Measurements from ENCODE around the gene NPY2R. TPM values are rescaled to one million over a fixed set of nuclear protein-coding genes. Genes with fewer than 3 reads are reported as not detected.

Gene NPY2R
- total RNA-seq, 1 donor from 2014 or later: not detected

DNA sequence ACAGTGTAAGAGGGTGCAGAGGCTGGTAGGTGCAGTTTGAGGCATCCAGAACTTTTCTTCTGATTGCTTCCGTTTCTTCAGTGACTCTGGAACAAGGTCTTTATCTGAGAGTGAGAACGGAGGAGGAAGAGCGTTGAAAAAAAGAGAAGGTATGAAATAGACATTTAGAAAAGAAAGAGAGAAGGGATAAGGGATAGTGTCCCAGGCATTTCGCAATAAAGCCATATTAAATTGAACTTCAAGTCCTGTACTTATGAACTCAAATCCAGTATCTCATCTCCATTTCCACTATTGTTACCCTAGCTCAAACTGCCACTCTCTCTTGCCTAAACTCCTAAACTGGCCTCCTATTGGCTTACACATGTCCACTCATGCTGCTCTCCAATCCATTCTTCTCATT is 36.7 kb downstream of the NPY2R start:
- no peak for DNase-seq (ENCODE audit: low spot score, unreplicated experiment)
- Mint-ChIP-seq H3K36me3 (ENCODE audit: insufficient read depth) (no peaks in the 10 kb centered on the region), H3K27me3 (no peaks in the 10 kb centered on the region), H3K4me1 (ENCODE audit: low read depth) (peaks cover 2% of the 10 kb centered on the region), H3K9me3 (ENCODE audit: low read depth) (peaks cover 5% of the 10 kb centered on the region), H3K4me3 (ENCODE audit: low read depth) (no peak overlapping the region), H3K27ac (no peak overlapping the region)
- TF ChIP-seq CTCF (IDR thresholded peaks at IDR 0.05; ENCODE audit: unreplicated experiment): no peak

DNA sequence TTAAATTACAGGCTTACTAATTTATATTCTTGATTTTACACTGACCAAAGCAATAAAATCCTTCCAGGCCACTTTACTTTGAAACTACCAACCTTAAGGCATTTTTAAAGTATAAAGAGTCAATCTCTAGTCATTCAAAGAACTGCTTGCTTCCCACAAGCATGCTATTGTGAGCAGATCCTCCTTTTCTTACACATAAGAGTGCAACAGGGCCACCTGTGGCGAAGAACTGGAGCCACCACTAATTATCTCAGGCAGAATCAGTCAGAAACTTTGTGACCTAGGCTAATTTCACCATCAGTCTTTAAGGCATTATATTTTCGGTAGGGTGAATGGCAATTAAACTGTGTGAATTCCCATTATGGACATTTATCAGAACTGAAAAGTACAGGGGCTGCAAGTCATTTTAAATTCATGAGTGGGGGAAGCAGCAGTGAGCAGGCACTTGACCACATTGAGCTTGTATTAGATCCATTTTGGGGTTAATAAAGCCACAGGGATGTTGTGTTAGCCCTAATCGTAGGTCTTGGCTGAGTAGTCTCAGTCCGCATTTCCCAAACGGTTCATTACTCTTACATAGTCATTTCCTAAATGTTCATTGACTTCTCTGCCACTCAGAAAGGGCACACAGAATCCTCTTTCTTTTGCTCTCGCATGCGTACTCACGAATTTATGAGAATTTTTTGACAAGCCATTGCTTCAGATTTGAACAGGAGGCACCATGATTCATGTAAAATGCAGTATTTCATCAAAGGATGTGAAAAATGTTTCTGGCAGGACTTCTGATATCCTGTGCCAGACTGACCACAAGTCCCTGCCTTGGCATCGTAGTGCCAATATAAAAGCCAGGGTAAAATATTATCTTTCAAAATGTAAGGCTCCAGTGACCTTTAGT is 39.8 kb downstream of the NPY2R start:
- DNase-seq (ENCODE audit: low spot score, unreplicated experiment): no peak
- H3K27ac Mint-ChIP-seq: no peak overlapping the region
- no peaks in the 10 kb centered on the region for H3K9me3 Mint-ChIP-seq (ENCODE audit: low read depth)
- no peak for TF ChIP-seq CTCF (IDR thresholded peaks at IDR 0.05; ENCODE audit: unreplicated experiment)
- no peak overlapping the region for H3K4me3 Mint-ChIP-seq (ENCODE audit: low read depth)
- H3K4me1 Mint-ChIP-seq (ENCODE audit: low read depth): peaks cover 2% of the 10 kb centered on the region
- peaks cover 2% of the 10 kb centered on the region for H3K27me3 Mint-ChIP-seq
- no peaks in the 10 kb centered on the region for H3K36me3 Mint-ChIP-seq (ENCODE audit: insufficient read depth)

DNA sequence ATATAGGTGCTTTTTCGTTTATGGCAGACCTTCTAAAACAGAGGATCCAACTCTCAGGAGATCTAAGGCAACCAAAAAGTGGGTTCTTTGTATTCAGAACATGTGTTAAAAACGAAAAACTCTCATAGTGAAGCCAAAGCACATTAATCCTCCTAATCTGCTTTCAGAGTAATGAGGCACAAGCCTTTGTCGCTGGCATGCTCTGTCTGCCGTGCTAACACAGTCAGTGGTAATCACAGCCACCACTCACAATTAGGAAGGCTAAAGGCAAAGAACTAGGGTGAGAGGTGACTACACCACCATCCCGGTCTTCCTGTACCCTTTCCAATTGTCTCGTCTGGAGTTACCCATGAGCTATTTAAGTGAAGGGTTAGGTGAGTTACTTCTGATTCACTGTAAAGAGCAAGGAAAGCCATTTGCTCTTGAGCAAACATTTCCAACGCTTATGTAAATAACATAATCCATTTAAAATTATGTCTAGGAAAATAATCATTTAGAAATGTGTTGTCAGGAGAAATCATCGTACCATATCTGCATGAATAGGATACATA is 40.7 kb downstream of the NPY2R start:
- no peak for DNase-seq (ENCODE audit: low spot score, unreplicated experiment)
- H3K27me3 Mint-ChIP-seq: peaks cover 7% of the 10 kb centered on the region
- H3K4me1 Mint-ChIP-seq (ENCODE audit: low read depth): peaks cover 2% of the 10 kb centered on the region
- no peak for TF ChIP-seq CTCF (IDR thresholded peaks at IDR 0.05; ENCODE audit: unreplicated experiment)
- H3K36me3 Mint-ChIP-seq (ENCODE audit: insufficient read depth): no peaks in the 10 kb centered on the region
- H3K9me3 Mint-ChIP-seq (ENCODE audit: low read depth): no peaks in the 10 kb centered on the region
- H3K27ac Mint-ChIP-seq: no peak overlapping the region
- no peak overlapping the region for H3K4me3 Mint-ChIP-seq (ENCODE audit: low read depth)

- Mint-ChIP-seq H3K27ac (no peak overlapping the region), H3K9me3 (ENCODE audit: low read depth) (no peaks in the 10 kb centered on the region), H3K4me1 (ENCODE audit: low read depth) (peaks cover 2% of the 10 kb centered on the region), H3K36me3 (ENCODE audit: insufficient read depth) (no peaks in the 10 kb centered on the region), H3K4me3 (ENCODE audit: low read depth) (no peak overlapping the region), H3K27me3 (peaks cover 7% of the 10 kb centered on the region)
- DNase-seq (ENCODE audit: low spot score, unreplicated experiment): no peak
- no peak for TF ChIP-seq CTCF (IDR thresholded peaks at IDR 0.05; ENCODE audit: unreplicated experiment)
These were observed 43.9 kb downstream of the NPY2R start for GRCh38 chr4:155252327-155252726.

DNA sequence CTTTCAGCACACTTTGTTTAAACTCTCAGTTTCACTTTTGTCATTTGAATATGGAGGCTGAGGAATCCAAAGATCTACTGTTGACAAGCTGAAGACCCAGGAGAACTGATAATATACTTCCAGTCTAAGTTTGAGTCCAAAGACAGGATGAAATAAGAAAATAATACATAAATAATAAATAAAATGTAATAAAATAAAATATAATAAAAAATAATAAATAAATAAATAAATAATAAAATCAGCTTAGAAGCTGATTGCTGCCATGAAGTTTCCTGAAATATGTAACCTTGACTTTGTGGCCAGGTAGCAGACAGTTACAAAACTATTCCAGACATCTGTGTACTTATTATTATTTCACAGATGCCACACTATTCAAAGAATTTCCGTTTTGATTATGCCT is 55.0 kb downstream of the NPY2R start:
- TF ChIP-seq CTCF (IDR thresholded peaks at IDR 0.05; ENCODE audit: unreplicated experiment): no peak
- no peaks in the 10 kb centered on the region for H3K36me3 Mint-ChIP-seq (ENCODE audit: insufficient read depth)
- H3K27me3 Mint-ChIP-seq: no peaks in the 10 kb centered on the region
- H3K4me3 Mint-ChIP-seq (ENCODE audit: low read depth): no peak overlapping the region
- no peak overlapping the region for H3K27ac Mint-ChIP-seq
- no peaks in the 10 kb centered on the region for H3K9me3 Mint-ChIP-seq (ENCODE audit: low read depth)
- DNase-seq (ENCODE audit: low spot score, unreplicated experiment): no peak
- H3K4me1 Mint-ChIP-seq (ENCODE audit: low read depth): no peaks in the 10 kb centered on the region

Data from progenitor cell of endocrine pancreas (in vitro differentiated cells).